Esophagus mucosa (tissue), 1 donor: Measurements from ENCODE around the gene ZNF407. TPM values are rescaled to one million over a fixed set of nuclear protein-coding genes. Genes with fewer than 3 reads are reported as not detected.

Experiments
- ATAC-seq: fragments of 200-7000 bp; cut with Tn5 transposase; one replicate; pipeline ENCODE4 v1.9.1; 2020
- total RNA-seq: library from RNA; stranded (reverse); gene quantifications from one replicate; pipeline ENCODE4 v1.2.4, GENCODE V29; 2023
- donor health status: DM: yes; HTN: yes; CAD: no.

Gene ZNF407
- total RNA-seq, 1 donor from 2014 or later: 6.3 TPM

- ATAC-seq: peak; percentile 86
These were observed 298.8 kb downstream of the ZNF407 start for GRCh38 chr18:74896390-74896991.

GRCh38 chr18:74897971-74898657, 300.4 kb downstream of the ZNF407 start:
- no peak for ATAC-seq

- no peak for ATAC-seq
These were observed 301.3 kb downstream of the ZNF407 start for GRCh38 chr18:74898965-74899364.

GRCh38 chr18:74899554-74899953, 301.9 kb downstream of the ZNF407 start:
- ATAC-seq: no peak

GRCh38 chr18:74901362-74902146, 303.9 kb downstream of the ZNF407 start:
- ATAC-seq: no peak

GRCh38 chr18:74902147-74902455, 304.4 kb downstream of the ZNF407 start:
- no peak for ATAC-seq

GRCh38 chr18:74905247-74905646, 307.6 kb downstream of the ZNF407 start:
- ATAC-seq: no peak

GRCh38 chr18:74906184-74906583, 308.5 kb downstream of the ZNF407 start:
- peak; percentile 81 for ATAC-seq

GRCh38 chr18:74914052-74914591, 316.5 kb downstream of the ZNF407 start:
- ATAC-seq: no peak

- no peak for ATAC-seq
These were observed 317.0 kb downstream of the ZNF407 start for GRCh38 chr18:74914648-74915047.

GRCh38 chr18:74916773-74917393, 319.2 kb downstream of the ZNF407 start:
- ATAC-seq: no peak

- ATAC-seq: peak; percentile 89
These were observed 320.7 kb downstream of the ZNF407 start for GRCh38 chr18:74918276-74918790.

GRCh38 chr18:74921057-74921820, 323.6 kb downstream of the ZNF407 start:
- no peak for ATAC-seq

- no peak for ATAC-seq
These were observed 328.4 kb downstream of the ZNF407 start for GRCh38 chr18:74926051-74926450.

GRCh38 chr18:74928194-74928968, 330.7 kb downstream of the ZNF407 start:
- ATAC-seq: no peak

- no peak for ATAC-seq
These were observed 331.4 kb downstream of the ZNF407 start for GRCh38 chr18:74929110-74929509.

GRCh38 chr18:74930616-74931015, 332.9 kb downstream of the ZNF407 start:
- ATAC-seq: no peak

GRCh38 chr18:74933930-74934329, 336.3 kb downstream of the ZNF407 start:
- no peak for ATAC-seq

GRCh38 chr18:74935434-74935833, 337.8 kb downstream of the ZNF407 start:
- ATAC-seq: no peak

GRCh38 chr18:74936343-74936742, 338.7 kb downstream of the ZNF407 start:
- no peak for ATAC-seq

- ATAC-seq: no peak
These were observed 339.6 kb downstream of the ZNF407 start for GRCh38 chr18:74937291-74937690.
